ENCODE data around the gene CD163L1. TPM values are rescaled to one million over a fixed set of nuclear protein-coding genes. Genes with fewer than 3 reads are reported as not detected.

The CD163L1 gene
- total RNA-seq, 1 donor from 2014 or later: 2.5 TPM

DNA sequence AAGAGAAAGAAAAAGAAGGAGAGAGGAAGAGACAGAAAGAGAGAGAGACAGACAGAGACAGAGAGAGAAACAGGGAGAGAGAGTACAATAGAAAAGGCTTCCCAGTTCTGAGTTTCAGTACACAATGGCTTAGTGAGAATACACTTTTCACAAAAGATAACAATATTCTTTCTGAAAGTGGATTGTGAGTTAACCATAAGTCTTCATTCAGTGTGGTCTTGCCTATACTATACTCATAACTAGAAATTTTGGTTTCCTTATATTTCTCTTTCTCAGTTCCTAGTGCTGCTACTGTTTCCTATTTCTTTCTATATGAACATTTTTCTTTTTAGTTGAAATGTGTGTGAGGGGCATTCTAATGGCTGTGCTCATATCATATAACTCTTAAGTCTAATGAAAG, 9.3 kb downstream of the CD163L1 start:
- DNase-seq: no peak
- intact Hi-C loops (cut with micrococcal nuclease): no loop called here
- H3K36me3 ChIP-seq: no peaks in the 10 kb centered on the region
- H3K4me1 ChIP-seq: no peaks in the 10 kb centered on the region
- H3K9me3 ChIP-seq (replicated peaks): no peaks in the 10 kb centered on the region
- H3K27me3 ChIP-seq (ENCODE audit: low read depth): peaks cover 17% of the 10 kb centered on the region
- no peak overlapping the region for H3K4me3 ChIP-seq
- no peak overlapping the region for H3K27ac ChIP-seq (replicated peaks)
- TF ChIP-seq, protein P1, sequence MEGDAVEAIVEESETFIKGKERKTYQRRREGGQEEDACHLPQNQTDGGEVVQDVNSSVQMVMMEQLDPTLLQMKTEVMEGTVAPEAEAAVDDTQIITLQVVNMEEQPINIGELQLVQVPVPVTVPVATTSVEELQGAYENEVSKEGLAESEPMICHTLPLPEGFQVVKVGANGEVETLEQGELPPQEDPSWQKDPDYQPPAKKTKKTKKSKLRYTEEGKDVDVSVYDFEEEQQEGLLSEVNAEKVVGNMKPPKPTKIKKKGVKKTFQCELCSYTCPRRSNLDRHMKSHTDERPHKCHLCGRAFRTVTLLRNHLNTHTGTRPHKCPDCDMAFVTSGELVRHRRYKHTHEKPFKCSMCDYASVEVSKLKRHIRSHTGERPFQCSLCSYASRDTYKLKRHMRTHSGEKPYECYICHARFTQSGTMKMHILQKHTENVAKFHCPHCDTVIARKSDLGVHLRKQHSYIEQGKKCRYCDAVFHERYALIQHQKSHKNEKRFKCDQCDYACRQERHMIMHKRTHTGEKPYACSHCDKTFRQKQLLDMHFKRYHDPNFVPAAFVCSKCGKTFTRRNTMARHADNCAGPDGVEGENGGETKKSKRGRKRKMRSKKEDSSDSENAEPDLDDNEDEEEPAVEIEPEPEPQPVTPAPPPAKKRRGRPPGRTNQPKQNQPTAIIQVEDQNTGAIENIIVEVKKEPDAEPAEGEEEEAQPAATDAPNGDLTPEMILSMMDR (IDR thresholded peaks at IDR 0.05; ENCODE audit: borderline replicate concordance): no peak

- Histone ChIP-seq H3K4me1 (no peaks in the 10 kb centered on the region), H3K9me3 (replicated peaks) (no peaks in the 10 kb centered on the region), H3K27ac (replicated peaks) (no peak overlapping the region), H3K4me3 (no peak overlapping the region), H3K36me3 (no peaks in the 10 kb centered on the region), H3K27me3 (ENCODE audit: low read depth) (peaks cover 4% of the 10 kb centered on the region)
- no peak for DNase-seq
- TF ChIP-seq, protein P1 (IDR thresholded peaks at IDR 0.05; ENCODE audit: borderline replicate concordance): no peak
- intact Hi-C loops (cut with micrococcal nuclease): no loop called here
Observed at GRCh38 chr12:7433276-7433822, 10.6 kb downstream of the CD163L1 start.

DNA sequence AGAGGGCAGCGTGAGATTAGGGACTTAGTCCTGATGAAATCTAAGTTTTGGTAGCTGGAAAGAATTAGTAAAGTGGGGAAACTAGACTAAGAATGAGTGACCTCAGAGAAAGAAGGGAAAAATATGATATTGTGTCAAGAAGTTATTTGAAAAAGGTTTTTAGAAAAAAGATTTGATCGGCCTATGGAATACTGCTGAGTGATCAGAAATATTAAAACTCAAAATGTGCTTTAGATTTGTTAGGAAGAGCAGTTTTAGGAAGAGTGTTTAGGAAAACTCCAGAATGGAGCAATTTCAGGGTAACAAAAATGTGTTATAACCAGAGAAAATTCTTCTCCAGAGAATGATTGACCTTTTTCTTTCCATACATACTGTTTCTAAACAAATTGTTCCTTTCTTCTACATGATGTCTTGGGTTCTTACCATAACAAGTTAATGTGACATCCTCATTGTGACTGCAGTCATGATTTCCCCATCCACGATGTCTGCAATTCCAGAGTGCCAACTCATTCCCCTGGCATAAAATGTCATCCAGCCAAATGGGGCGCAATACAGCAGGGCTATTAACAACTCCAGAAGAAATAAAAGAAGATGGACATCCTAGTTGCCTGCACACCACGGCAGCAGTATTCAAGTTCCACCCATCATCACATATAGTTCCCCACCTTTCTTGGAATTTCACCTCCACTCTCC, 11.8 kb downstream of the CD163L1 start:
- intact Hi-C loops (cut with micrococcal nuclease): no loop called here
- H3K4me3 ChIP-seq: no peak overlapping the region
- no peak for DNase-seq

DNA sequence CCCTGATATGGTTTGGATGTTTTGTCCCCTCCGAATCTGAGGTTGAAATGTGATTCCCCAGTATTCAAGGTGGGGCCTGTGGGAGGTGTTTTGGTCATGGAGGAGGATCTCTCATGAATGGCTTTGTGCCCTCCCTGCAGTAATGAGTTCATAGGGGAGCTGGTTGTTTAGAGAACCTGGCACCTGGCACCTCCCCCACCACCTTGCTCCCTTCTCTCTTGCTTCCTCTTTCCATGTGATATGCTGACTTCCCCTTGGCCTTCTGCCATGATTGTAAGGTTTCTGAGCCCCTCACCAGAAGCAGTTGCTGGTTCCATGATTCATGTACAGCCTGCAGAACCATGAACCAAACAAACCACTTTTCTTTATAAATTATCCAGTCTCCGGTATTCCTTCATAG, 32.6 kb downstream of the CD163L1 start:
- peaks cover 4% of the 10 kb centered on the region for H3K27me3 ChIP-seq (ENCODE audit: low read depth)
- TF ChIP-seq, protein P1 (IDR thresholded peaks at IDR 0.05; ENCODE audit: borderline replicate concordance): no peak
- no peak for DNase-seq
- H3K4me1 ChIP-seq: no peaks in the 10 kb centered on the region
- intact Hi-C loops (cut with micrococcal nuclease): no loop called here
- no peak overlapping the region for H3K27ac ChIP-seq (replicated peaks)
- H3K4me3 ChIP-seq: no peak overlapping the region
- H3K9me3 ChIP-seq (replicated peaks): peaks cover 34% of the 10 kb centered on the region
- no peaks in the 10 kb centered on the region for H3K36me3 ChIP-seq

More for the DNA sequence above, 11.8 kb downstream of the CD163L1 start:
- Histone ChIP-seq H3K36me3 (no peaks in the 10 kb centered on the region), H3K9me3 (replicated peaks) (no peaks in the 10 kb centered on the region), H3K27me3 (ENCODE audit: low read depth) (no peaks in the 10 kb centered on the region), H3K27ac (replicated peaks) (no peak overlapping the region), H3K4me1 (no peaks in the 10 kb centered on the region)
- TF ChIP-seq, protein P1 (IDR thresholded peaks at IDR 0.05; ENCODE audit: borderline replicate concordance): no peak

- H3K4me1 ChIP-seq: no peaks in the 10 kb centered on the region
- TF ChIP-seq, protein P1 (IDR thresholded peaks at IDR 0.05; ENCODE audit: borderline replicate concordance): no peak
- H3K4me3 ChIP-seq: no peak overlapping the region
- intact Hi-C loops (cut with micrococcal nuclease): no loop called here
- peaks cover 8% of the 10 kb centered on the region for H3K27me3 ChIP-seq (ENCODE audit: low read depth)
- no peaks in the 10 kb centered on the region for H3K9me3 ChIP-seq (replicated peaks)
- DNase-seq: no peak
- no peaks in the 10 kb centered on the region for H3K36me3 ChIP-seq
- no peak overlapping the region for H3K27ac ChIP-seq (replicated peaks)
Observed at GRCh38 chr12:7404275-7404674, 39.7 kb downstream of the CD163L1 start.

Data from left ventricle myocardium inferior (tissue), 1 donor.